Lower lobe of right lung (tissue), 2 donors: ENCODE data around the gene PET100. TPM values are rescaled to one million over a fixed set of nuclear protein-coding genes. Genes with fewer than 3 reads are reported as not detected.

ENCODE experiments used
- ATAC-seq, 2 donors: fragments of 200-7000 bp; cut with Tn5 transposase; one replicate each; pipeline ENCODE4 v1.9.1; 2020 to 2022; ENCODE audit warnings: mild to moderate bottlenecking in 2 of 2, moderate library complexity in 2 of 2
- DNase-seq: peaks from one replicate; pipeline ENCODE4 v3.0.0-alpha.2; 2020
- H3K27ac ChIP-seq: fragments of 200-600 bp; one replicate; pipeline ENCODE4 v1.8.0; 2022
- H3K27me3 ChIP-seq: fragments of 200-600 bp; one replicate; pipeline ENCODE4 v1.8.0; 2022; ENCODE audit warnings: low read depth
- H3K36me3 ChIP-seq: fragments of 200-600 bp; one replicate; pipeline ENCODE4 v1.8.0; 2022; ENCODE audit warnings: mild to moderate bottlenecking
- H3K4me1 ChIP-seq: fragments of 200-600 bp; one replicate; pipeline ENCODE4 v1.8.0; 2022
- H3K4me3 ChIP-seq: fragments of 200-600 bp; one replicate; pipeline ENCODE4 v1.8.0; 2022; ENCODE audit warnings: mild to moderate bottlenecking
- H3K9me3 ChIP-seq: fragments of 200-600 bp; one replicate; pipeline ENCODE4 v1.8.0; 2022
- intact Hi-C: fragments of 100-400 bp; cut with DNase I; formaldehyde crosslinking; loops from one replicate; pipeline ENCODE4 v1.11.0; 2022
- total RNA-seq: library from RNA; stranded (reverse); fragmentation: NEBNext Ultra II Directional; extraction: Animal tissue kit (Norgen Biotek cat#: 25700); gene quantifications from one replicate; pipeline ENCODE4 v1.2.1, GENCODE V29; 2021
- TF ChIP-seq, protein P1 (sequence below): fragments of 200-600 bp; IDR thresholded peaks from one replicate; pipeline ENCODE4 v1.8.0; 2022; ENCODE audit warnings: antibody characterized with exemption, mild to moderate bottlenecking
- donor health status: DM: no; HTN: yes; CAD: no; lungs with severe emphysema.

The PET100 gene
- total RNA-seq, 1 donor from 2014 or later, result 82.6 TPM

DNA sequence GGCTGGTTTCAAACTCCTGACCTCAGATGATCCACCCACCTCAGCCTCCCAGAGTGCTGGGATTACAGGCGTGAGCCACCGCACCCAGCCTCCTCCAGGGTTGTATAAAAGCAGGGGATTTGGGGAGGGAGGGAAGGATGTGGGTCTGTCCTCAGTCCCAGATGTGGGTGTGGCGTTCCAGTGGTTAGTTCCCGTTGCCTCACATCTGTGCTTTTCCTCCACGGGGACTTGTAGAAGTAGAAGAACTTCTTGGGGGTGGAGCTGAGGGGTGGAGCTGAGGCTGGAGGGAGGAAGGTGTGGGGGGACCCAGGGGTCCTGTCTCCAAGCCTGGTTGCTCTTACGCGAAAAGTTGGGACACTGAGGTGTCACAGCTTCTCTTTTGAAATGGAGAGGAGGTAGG, 46.8 kb downstream of the PET100 start:
- peaks cover 4% of the 10 kb centered on the region for H3K27me3 ChIP-seq
- H3K4me1 ChIP-seq, result peaks cover 7% of the 10 kb centered on the region
- intact Hi-C loops, result no loop called here
- peak overlapping the region; percentile 49 for H3K27ac ChIP-seq
- H3K4me3 ChIP-seq, result peak overlapping the region; percentile 100
- H3K36me3 ChIP-seq, result no peaks in the 10 kb centered on the region
- no peaks in the 10 kb centered on the region for H3K9me3 ChIP-seq
- peak; percentile 7 to 22 for ATAC-seq
- DNase-seq, result peak; percentile 81
- TF ChIP-seq, protein P1, sequence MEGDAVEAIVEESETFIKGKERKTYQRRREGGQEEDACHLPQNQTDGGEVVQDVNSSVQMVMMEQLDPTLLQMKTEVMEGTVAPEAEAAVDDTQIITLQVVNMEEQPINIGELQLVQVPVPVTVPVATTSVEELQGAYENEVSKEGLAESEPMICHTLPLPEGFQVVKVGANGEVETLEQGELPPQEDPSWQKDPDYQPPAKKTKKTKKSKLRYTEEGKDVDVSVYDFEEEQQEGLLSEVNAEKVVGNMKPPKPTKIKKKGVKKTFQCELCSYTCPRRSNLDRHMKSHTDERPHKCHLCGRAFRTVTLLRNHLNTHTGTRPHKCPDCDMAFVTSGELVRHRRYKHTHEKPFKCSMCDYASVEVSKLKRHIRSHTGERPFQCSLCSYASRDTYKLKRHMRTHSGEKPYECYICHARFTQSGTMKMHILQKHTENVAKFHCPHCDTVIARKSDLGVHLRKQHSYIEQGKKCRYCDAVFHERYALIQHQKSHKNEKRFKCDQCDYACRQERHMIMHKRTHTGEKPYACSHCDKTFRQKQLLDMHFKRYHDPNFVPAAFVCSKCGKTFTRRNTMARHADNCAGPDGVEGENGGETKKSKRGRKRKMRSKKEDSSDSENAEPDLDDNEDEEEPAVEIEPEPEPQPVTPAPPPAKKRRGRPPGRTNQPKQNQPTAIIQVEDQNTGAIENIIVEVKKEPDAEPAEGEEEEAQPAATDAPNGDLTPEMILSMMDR, result no peak

DNA sequence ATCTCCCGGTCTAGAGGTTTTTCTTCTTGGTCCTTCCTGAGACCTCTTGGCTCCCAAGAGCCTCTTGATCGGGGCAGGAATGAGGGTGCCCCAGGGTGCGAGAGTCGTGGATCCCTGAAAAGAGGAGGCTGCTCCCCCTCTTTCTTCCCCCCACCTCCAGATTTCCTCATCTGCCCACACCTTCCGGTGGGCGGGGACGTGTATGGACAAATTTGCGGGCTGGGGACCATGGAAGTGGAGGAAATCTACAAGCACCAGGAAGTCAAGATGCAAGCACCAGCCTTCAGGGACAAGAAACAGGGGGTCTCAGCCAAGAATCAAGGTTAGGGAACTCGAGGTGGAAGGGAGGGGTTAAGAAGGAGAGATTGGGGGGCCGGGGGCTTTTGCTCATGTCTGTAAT, 47.3 kb downstream of the PET100 start, which contains the start of gene MCEMP1:
TSS of gene MCEMP1 (plus strand) at position 237 of the 400 bp plus-strand sequence. CDS start at position 268, 31 bp downstream.
- Histone ChIP-seq H3K36me3 (no peaks in the 10 kb centered on the region), H3K9me3 (no peaks in the 10 kb centered on the region), H3K4me1 (peaks cover 9% of the 10 kb centered on the region), H3K4me3 (peak within 1 kb of the TSS; percentile 100), H3K27me3 (peaks cover 4% of the 10 kb centered on the region), H3K27ac (peak within 1 kb of the TSS; percentile 53)
- DNase-seq (peak; percentile 82), ATAC-seq (no peak)
- TF ChIP-seq, protein P1, result no peak
- intact Hi-C loops, result no loop called here

DNA sequence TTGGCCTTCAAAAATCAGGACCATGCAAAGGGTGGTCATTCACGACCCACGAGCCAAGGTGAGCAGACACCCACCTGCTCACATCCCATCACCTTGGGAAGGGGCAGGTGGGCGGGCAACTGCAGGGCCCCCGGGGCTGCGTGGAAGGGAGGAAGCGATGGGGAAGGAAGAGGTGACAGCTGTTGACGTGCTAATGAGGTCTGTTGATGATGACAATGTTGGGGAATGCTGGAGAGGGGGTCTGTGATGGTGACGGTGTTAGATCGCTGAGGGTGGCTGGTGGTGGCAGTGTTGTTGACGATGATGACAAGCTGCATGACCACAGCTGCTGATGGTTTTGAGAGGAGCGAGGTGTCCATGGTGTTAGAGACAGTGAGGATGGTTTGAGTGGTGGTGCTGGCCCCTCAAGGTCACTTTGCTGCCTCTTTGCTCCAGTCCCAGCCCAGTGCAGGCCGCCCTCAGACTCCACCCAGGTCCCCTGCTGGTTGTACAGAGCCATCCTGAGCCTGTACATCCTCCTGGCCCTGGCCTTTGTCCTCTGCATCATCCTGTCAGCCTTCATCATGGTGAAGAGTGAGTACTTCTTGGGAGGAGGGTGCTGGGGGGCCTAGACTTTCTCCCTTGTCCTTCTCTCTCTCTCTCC, 48.2 kb downstream of the PET100 start:
- H3K4me3 ChIP-seq, result peak overlapping the region; percentile 100
- TF ChIP-seq, protein P1, result no peak
- intact Hi-C loops, result no loop called here
- no peaks in the 10 kb centered on the region for H3K9me3 ChIP-seq
- H3K27ac ChIP-seq, result peak overlapping the region; percentile 53
- H3K36me3 ChIP-seq, result peaks cover 9% of the 10 kb centered on the region
- peaks cover 4% of the 10 kb centered on the region for H3K27me3 ChIP-seq
- no peak for DNase-seq
- no peak for ATAC-seq
- H3K4me1 ChIP-seq, result peaks cover 14% of the 10 kb centered on the region

DNA sequence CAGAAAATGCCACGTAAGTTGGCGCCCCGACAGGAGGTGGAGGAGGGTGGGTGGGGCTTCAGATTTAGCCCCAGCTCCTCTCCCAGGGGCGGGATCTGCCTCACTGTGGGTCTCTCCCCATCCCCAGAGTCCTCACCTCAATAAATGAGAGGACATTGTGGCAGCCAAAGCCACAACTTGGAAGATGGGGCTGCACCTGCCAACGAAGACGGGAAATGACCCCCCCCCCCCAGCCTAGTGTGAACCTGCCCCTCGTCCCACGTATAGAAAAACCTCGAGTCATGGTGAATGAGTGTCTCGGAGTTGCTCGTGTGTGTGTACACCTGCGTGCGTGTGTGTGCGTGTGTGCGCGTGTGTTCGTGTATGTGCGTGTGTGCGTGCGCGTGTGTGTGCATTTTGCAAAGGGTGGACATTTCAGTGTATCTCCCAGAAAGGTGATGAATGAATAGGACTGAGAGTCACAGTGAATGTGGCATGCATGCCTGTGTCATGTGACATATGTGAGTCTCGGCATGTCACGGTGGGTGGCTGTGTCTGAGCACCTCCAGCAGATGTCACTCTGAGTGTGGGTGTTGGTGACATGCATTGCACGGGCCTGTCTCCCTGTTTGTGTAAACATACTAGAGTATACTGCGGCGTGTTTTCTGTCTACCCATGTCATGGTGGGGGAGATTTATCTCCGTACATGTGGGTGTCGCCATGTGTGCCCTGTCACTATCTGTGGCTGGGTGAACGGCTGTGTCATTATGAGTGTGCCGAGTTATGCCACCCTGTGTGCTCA, 49.6 kb downstream of the PET100 start:
- Histone ChIP-seq H3K4me1 (peaks cover 14% of the 10 kb centered on the region), H3K4me3 (peak overlapping the region; percentile 100), H3K27me3 (peaks cover 4% of the 10 kb centered on the region), H3K36me3 (peaks cover 22% of the 10 kb centered on the region), H3K9me3 (no peaks in the 10 kb centered on the region), H3K27ac (no peak overlapping the region)
- intact Hi-C loops, result no loop called here
- ATAC-seq (no peak), DNase-seq (peak; percentile 63)
- TF ChIP-seq, protein P1, result no peak

DNA sequence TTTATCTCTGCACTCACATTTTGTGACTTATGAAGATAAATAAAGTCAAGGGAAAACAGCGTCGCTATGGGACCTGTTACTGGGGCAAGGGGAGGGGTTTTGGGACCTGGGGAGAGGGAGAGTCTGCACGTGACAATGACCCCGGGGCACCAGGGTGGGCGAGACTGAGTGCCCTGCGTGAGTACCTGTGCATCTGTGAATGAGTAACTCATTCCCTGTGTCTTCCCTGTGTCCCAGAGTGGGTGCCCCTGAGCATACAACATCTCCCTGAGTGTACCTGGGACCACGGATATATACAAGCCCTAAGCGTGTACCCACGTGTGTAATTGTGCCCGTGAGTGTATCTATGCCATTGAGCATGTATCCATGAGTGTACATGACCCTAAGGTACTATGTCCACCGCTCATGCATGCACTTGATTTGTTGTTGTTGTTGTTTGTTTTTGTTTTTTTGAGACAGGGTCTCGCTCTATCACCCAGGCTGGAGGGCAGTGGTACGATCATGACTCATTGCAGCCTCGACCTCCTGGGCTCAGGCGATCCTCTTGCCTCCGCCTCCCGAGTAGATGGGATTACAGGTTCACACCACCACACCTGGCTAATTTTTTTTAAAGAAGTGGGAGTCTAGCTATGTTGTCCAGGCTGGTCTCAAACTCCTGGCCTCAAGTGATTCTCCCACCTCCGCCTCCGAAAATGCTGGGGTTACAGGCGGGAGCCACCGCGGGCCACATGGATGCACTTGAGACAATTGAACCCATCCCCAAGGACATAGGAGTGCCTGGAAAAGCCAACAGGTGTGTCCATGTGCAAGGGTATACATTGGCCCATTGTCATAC, 50.4 kb downstream of the PET100 start:
- TF ChIP-seq, protein P1, result no peak
- Histone ChIP-seq H3K27ac (peak overlapping the region; percentile 92), H3K27me3 (peaks cover 4% of the 10 kb centered on the region), H3K36me3 (peaks cover 29% of the 10 kb centered on the region), H3K4me3 (peak overlapping the region; percentile 100), H3K4me1 (peaks cover 14% of the 10 kb centered on the region), H3K9me3 (no peaks in the 10 kb centered on the region)
- ATAC-seq, result no peak
- intact Hi-C loops, result loop anchor here (2.0 kb wide), 1 partner anchor 111 kb away; no protein-coding TSS in a partner anchor
- DNase-seq, result no peak
